Neural cell (in vitro differentiated cells): ENCODE data around the gene KRT86.

Experiments used
- POLR2AphosphoS5 ChIP-seq: IDR thresholded peaks from 2 replicates; pipeline ENCODE4 v1.6.1; 2012
- TF ChIP-seq, protein P1 (sequence below): fragments of 450-650 bp; IDR thresholded peaks from 2 replicates; pipeline ENCODE4 v1.5.1; 2014; ENCODE audit warnings: antibody characterized with exemption, mild to moderate bottlenecking, moderate library complexity; ENCODE audit not compliant: poor library complexity, severe bottlenecking

DNA sequence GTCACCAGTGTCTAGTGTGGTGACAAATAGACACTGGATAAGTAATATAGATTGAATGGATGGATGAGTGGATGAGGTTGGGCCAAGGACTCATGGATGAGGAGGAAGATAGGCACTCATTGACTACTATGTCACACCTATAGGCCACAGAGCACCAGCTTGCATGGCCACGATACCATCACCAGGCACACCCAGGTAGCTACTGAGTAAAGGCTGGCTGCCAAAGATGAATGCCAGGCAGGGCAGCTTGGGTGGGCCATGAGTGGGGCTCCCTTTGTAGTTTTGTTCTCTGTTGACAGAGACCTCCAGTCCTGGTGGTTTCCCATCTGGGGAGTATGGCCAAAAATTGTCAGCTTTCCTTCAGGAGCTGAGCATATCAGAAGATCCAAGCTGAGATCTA is 57.9 kb downstream of the KRT86 start:
- TF ChIP-seq, protein P1, sequence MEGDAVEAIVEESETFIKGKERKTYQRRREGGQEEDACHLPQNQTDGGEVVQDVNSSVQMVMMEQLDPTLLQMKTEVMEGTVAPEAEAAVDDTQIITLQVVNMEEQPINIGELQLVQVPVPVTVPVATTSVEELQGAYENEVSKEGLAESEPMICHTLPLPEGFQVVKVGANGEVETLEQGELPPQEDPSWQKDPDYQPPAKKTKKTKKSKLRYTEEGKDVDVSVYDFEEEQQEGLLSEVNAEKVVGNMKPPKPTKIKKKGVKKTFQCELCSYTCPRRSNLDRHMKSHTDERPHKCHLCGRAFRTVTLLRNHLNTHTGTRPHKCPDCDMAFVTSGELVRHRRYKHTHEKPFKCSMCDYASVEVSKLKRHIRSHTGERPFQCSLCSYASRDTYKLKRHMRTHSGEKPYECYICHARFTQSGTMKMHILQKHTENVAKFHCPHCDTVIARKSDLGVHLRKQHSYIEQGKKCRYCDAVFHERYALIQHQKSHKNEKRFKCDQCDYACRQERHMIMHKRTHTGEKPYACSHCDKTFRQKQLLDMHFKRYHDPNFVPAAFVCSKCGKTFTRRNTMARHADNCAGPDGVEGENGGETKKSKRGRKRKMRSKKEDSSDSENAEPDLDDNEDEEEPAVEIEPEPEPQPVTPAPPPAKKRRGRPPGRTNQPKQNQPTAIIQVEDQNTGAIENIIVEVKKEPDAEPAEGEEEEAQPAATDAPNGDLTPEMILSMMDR = no peak
- no peak for TF ChIP-seq POLR2AphosphoS5
